OCI-LY7 (cell line): ENCODE measurements around the gene HMGCL. TPM values are rescaled to one million over a fixed set of nuclear protein-coding genes. Genes with fewer than 3 reads are reported as not detected.

Experiments
- BruUV-seq: library from RNA; stranded (reverse); fragments of 400-500 nt; replicated peaks from 2 replicates; lab custom pipeline; 2021; lab: Mats Ljungman, UMichigan
- CTCF ChIA-PET: fragments of 300-600 bp; sonication (Branson Sonifier 250); formaldehyde crosslinking; loops from one replicate; lab custom pipeline; 2022; ENCODE audit warnings: antibody characterized with exemption; ENCODE audit not compliant: unreplicated experiment; lab: Charles Lee
- POLR2A ChIA-PET: fragments of 300-600 bp; sonication (Branson Sonifier 250); formaldehyde crosslinking; loops from one replicate; lab custom pipeline; 2022; ENCODE audit warnings: antibody characterized with exemption; lab: Charles Lee
- DNase-seq: peaks from one replicate; pipeline ENCODE4 v3.0.0-alpha.2; 2015; ENCODE audit warnings: low spot score
- H2AFZ ChIP-seq: fragments of 200-600 bp; sonication (generic), shearing (Covaris generic); 2 replicates; pipeline ENCODE4 v1.6.1; 2014; ENCODE audit warnings: mild to moderate bottlenecking, antibody characterized with exemption, low read length, moderate library complexity
- H3K27ac ChIP-seq: fragments of 200-600 bp; sonication (generic); 2 replicates; pipeline ENCODE4 v1.5.1; 2014; ENCODE audit warnings: mixed run types, low read depth, mild to moderate bottlenecking, moderate library complexity, low read length, inconsistent platforms; ENCODE audit not compliant: poor library complexity, severe bottlenecking
- H3K36me3 ChIP-seq: fragments of 200-600 bp; sonication (generic); 2 replicates; pipeline ENCODE4 v1.6.1; 2014; ENCODE audit warnings: mild to moderate bottlenecking, antibody characterized with exemption, low read length, moderate library complexity, mixed read lengths; ENCODE audit not compliant: insufficient read depth
- H3K4me1 ChIP-seq: fragments of 200-600 bp; sonication (generic); 2 replicates; pipeline ENCODE4 v1.5.1; 2014; ENCODE audit warnings: mild to moderate bottlenecking, low read length; ENCODE audit not compliant: insufficient read depth, poor library complexity, severe bottlenecking
- H3K4me2 ChIP-seq: fragments of 200-600 bp; sonication (generic); 2 replicates; pipeline ENCODE4 v1.6.1; 2014; ENCODE audit warnings: mild to moderate bottlenecking, low read length
- H3K4me3 ChIP-seq: fragments of 200-600 bp; sonication (generic); 2 replicates; pipeline ENCODE4 v1.5.1; 2014; ENCODE audit warnings: mild to moderate bottlenecking, low read depth, low read length; ENCODE audit not compliant: poor library complexity, severe bottlenecking
- H3K79me2 ChIP-seq: fragments of 200-600 bp; sonication (generic); 2 replicates; pipeline ENCODE4 v1.6.1; 2016; ENCODE audit warnings: low read depth, mild to moderate bottlenecking, low read length, moderate library complexity, mixed read lengths; ENCODE audit not compliant: insufficient read depth
- H3K9me2 ChIP-seq: fragments of 200-600 bp; sonication (generic); 2 replicates; pipeline ENCODE4 v1.6.1; 2016; ENCODE audit warnings: mild to moderate bottlenecking, low read length, mixed read lengths; ENCODE audit not compliant: insufficient read depth
- H3K9me3 ChIP-seq: fragments of 200-600 bp; sonication (generic); 2 replicates; pipeline ENCODE4 v1.6.1; 2014; ENCODE audit warnings: mild to moderate bottlenecking, mixed run types, low read length, mixed read lengths
- H4K20me1 ChIP-seq: fragments of 200-600 bp; sonication (generic); 2 replicates; pipeline ENCODE4 v1.6.1; 2014; ENCODE audit warnings: mild to moderate bottlenecking, antibody characterized with exemption, low read length, moderate library complexity, mixed read lengths; ENCODE audit not compliant: insufficient read depth
- EZH2phosphoT487 ChIP-seq: fragments of 200-600 bp; sonication (generic); IDR thresholded peaks from 2 replicates; pipeline ENCODE4 v1.6.1; 2018; ENCODE audit warnings: low read depth, borderline replicate concordance, mild to moderate bottlenecking, mixed run types, antibody characterized with exemption, low read length, moderate library complexity, mixed read lengths
- intact Hi-C: fragments of 100-400 bp; cut with micrococcal nuclease; formaldehyde crosslinking; loops from one replicate; pipeline ENCODE4 v1.10.0; 2022; ENCODE audit not compliant: unreplicated experiment
- total RNA-seq, 2 experiments: library from RNA; depleted of rRNA in 1 of 2; stranded (reverse); fragments of >200 nt in 1 of 2; shearing (Covaris generic) in 1 of 2; gene quantifications; 2 replicates each; pipeline ENCODE4 v1.2.3, GENCODE V29; 2014 to 2022
- TF ChIP-seq, protein P1 (sequence below): fragments of 200-600 bp; sonication (generic); conservative IDR thresholded peaks from 2 replicates; pipeline ENCODE4 v1.5.1; 2014; ENCODE audit warnings: mild to moderate bottlenecking, antibody characterized with exemption, low read length, moderate library complexity, mixed read lengths

The HMGCL gene
- total RNA-seq, 2 experiments from 2014 or later, result 13.1 to 30.7 TPM

DNA sequence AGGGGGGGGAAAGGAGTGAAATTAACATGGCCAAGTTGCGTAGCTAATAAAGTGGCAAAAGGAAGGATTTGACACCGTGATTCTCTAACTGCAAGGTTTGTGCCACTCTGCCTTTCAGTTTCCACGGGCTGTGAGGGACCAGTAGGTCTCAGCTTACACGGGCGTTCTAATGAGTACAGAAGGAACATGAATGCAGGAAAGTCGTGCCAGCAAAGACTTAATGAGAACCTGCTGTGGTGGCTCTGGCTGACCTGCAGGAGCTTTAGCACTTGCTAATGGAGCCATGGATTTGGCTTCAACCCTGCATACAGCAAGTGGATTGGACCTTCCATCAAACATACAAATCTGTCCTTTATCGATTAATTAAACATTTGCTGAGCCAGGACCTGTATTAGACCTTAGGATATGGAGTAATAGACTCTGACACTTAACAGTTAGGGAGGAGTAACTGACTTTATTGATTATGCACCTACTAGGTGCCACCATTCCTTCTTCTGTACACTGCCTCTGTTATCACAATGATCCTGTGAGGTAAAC, 62.1 kb downstream of the HMGCL start:
- H3K79me2 ChIP-seq, result no peaks in the 10 kb centered on the region
- intact Hi-C loops, result no loop called here
- no peaks in the 10 kb centered on the region for H4K20me1 ChIP-seq
- ChIA-PET CTCF (no interaction called here), POLR2A (interaction anchor here (0.7 kb wide), 1 partner anchor 81 kb away, joined by 3 read pairs; no protein-coding TSS in a partner anchor)
- BruUV-seq, result no TSS peak
- H3K9me2 ChIP-seq, result no peaks in the 10 kb centered on the region
- no peak overlapping the region for H2AFZ ChIP-seq
- no peaks in the 10 kb centered on the region for H3K9me3 ChIP-seq
- H3K36me3 ChIP-seq, result peaks cover 79% of the 10 kb centered on the region
- H3K4me1 ChIP-seq, result peaks cover 15% of the 10 kb centered on the region
- no peak overlapping the region for H3K27ac ChIP-seq
- no peak for DNase-seq
- TF ChIP-seq EZH2phosphoT487, result no peak
- TF ChIP-seq, protein P1, sequence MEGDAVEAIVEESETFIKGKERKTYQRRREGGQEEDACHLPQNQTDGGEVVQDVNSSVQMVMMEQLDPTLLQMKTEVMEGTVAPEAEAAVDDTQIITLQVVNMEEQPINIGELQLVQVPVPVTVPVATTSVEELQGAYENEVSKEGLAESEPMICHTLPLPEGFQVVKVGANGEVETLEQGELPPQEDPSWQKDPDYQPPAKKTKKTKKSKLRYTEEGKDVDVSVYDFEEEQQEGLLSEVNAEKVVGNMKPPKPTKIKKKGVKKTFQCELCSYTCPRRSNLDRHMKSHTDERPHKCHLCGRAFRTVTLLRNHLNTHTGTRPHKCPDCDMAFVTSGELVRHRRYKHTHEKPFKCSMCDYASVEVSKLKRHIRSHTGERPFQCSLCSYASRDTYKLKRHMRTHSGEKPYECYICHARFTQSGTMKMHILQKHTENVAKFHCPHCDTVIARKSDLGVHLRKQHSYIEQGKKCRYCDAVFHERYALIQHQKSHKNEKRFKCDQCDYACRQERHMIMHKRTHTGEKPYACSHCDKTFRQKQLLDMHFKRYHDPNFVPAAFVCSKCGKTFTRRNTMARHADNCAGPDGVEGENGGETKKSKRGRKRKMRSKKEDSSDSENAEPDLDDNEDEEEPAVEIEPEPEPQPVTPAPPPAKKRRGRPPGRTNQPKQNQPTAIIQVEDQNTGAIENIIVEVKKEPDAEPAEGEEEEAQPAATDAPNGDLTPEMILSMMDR, result no peak
- no peak overlapping the region for H3K4me3 ChIP-seq
- no peak overlapping the region for H3K4me2 ChIP-seq

DNA sequence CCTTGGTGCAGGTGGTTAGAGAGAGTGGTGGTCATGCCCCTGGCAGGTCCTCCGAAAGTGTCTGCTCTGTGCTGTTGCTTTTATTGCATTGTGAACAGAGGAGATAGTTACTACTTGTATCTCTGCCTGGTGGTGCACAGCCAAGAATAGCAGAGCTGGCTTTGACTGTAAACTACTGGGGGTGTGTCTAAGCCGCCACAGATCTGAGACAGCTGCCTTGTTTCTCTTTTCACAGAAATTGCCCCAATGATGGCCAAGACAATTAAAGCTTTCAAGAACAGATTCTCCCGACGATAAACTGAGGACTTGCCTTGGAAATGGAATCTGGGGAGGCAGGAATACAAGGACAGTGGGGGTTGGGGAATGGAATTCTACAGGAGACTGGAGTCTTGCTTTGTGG, 66.0 kb downstream of the HMGCL start:
- intact Hi-C loops, result no loop called here
- no peak overlapping the region for H2AFZ ChIP-seq
- H3K36me3 ChIP-seq, result peaks cover 98% of the 10 kb centered on the region
- no peaks in the 10 kb centered on the region for H4K20me1 ChIP-seq
- TF ChIP-seq EZH2phosphoT487, result no peak
- TF ChIP-seq, protein P1, result no peak
- no TSS peak for BruUV-seq
- POLR2A ChIA-PET, result no interaction called here
- H3K4me2 ChIP-seq, result no peak overlapping the region
- peaks cover 15% of the 10 kb centered on the region for H3K4me1 ChIP-seq
- DNase-seq, result no peak
- H3K79me2 ChIP-seq, result no peaks in the 10 kb centered on the region
- H3K9me3 ChIP-seq, result no peaks in the 10 kb centered on the region
- no peak overlapping the region for H3K4me3 ChIP-seq
- no peak overlapping the region for H3K27ac ChIP-seq
- CTCF ChIA-PET, result no interaction called here
- no peaks in the 10 kb centered on the region for H3K9me2 ChIP-seq

DNA sequence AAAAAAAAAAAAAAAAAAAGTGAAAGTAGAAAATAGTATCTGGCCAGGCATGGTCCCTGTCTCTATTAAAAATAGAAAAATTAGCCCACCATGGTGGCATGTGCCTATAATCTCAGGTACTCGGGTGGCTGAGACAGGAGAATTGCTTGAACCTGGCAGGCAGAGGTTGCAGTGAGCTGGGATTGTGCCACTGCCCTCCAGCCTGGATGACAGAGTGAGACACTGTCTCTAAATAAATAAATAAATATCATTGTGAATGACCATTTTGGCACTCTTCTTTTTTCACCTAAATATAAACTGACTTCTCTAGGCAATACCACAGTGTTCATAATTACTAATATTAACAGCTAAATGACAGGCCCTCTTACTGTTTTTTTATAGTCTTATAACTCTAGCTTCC, 67.4 kb downstream of the HMGCL start:
- Histone ChIP-seq H3K4me1 (peaks cover 15% of the 10 kb centered on the region), H3K4me2 (no peak overlapping the region), H3K79me2 (no peaks in the 10 kb centered on the region; the same call in 1 of the 2 replicates), H3K36me3 (peaks cover 98% of the 10 kb centered on the region), H3K4me3 (no peak overlapping the region), H3K9me3 (no peaks in the 10 kb centered on the region), H2AFZ (no peak overlapping the region), H3K9me2 (no peaks in the 10 kb centered on the region), H4K20me1 (0 out of 2 replicates have a peak, but pooled peaks cover 4% of the 10 kb centered on the region), H3K27ac (no peak overlapping the region)
- no TSS peak for BruUV-seq
- intact Hi-C loops, result no loop called here
- POLR2A ChIA-PET, result interaction anchor here (0.7 kb wide), 2 partner anchors 14 to 84 kb away, joined by 3 to 4 read pairs; no protein-coding TSS in a partner anchor
- no peak for DNase-seq
- CTCF ChIA-PET, result no interaction called here
- TF ChIP-seq EZH2phosphoT487, result no peak
